Activated T-cell treated with anti-CD3 and anti-CD28 coated beads, Interleukin-2, amount 50 U/mL, for 4 hours (primary cell): ENCODE data around the gene SPINK13. TPM values are rescaled to one million over a fixed set of nuclear protein-coding genes. Genes with fewer than 3 reads are reported as not detected.
"Not testable (repeated sequence)": the region's sequence is repeated elsewhere in the genome, so short reads cannot be mapped to it uniquely, and the experiment has no call there.

ENCODE experiments used
- ATAC-seq, 2 donors: fragments of 200-7000 bp; cut with Tn5 transposase; one replicate each; pipeline ENCODE4 v1.10.0; 2021
- DNase-seq: peaks from one replicate; pipeline ENCODE4 v3.0.0-alpha.2; 2020
- H3K27me3 Mint-ChIP-seq: one replicate; pipeline ENCODE4 v1.8.0; 2021; ENCODE audit warnings: low read depth, mixed read lengths
- H3K36me3 Mint-ChIP-seq: one replicate; pipeline ENCODE4 v1.8.0; 2022; ENCODE audit warnings: mixed read lengths; ENCODE audit not compliant: insufficient read depth
- H3K4me1 Mint-ChIP-seq: one replicate; pipeline ENCODE4 v1.8.0; 2021; ENCODE audit warnings: low read depth, mixed read lengths
- H3K4me3 Mint-ChIP-seq: one replicate; pipeline ENCODE4 v1.8.0; 2021; ENCODE audit warnings: mild to moderate bottlenecking, moderate library complexity, mixed read lengths
- H3K9me3 Mint-ChIP-seq: one replicate; pipeline ENCODE4 v1.8.0; 2021; ENCODE audit warnings: mixed read lengths
- total RNA-seq, 3 donors: library from RNA; stranded (reverse); gene quantifications; one replicate each; pipeline ENCODE4 v1.2.1, GENCODE V29; 2021

SPINK13 gene
- total RNA-seq, 3 donors from 2014 or later, result not detected

GRCh38 chr5:148281336-148281735 lies 12.7 kb downstream of the SPINK13 start:
- H3K9me3 Mint-ChIP-seq, result peaks cover 23% of the 10 kb centered on the region
- not testable (repeated sequence) for H3K36me3 Mint-ChIP-seq, ATAC-seq, DNase-seq, H3K4me3 Mint-ChIP-seq, H3K27me3 Mint-ChIP-seq, H3K4me1 Mint-ChIP-seq

- DNase-seq (no peak), ATAC-seq (no peak)
- Mint-ChIP-seq H3K36me3 (no peaks in the 10 kb centered on the region), H3K4me3 (no peak overlapping the region), H3K9me3 (no peaks in the 10 kb centered on the region), H3K27me3 (peaks cover 2% of the 10 kb centered on the region), H3K4me1 (no peaks in the 10 kb centered on the region)
These were observed 21.9 kb downstream of the SPINK13 start for GRCh38 chr5:148290271-148291195.

- no peaks in the 10 kb centered on the region for H3K36me3 Mint-ChIP-seq
- no peaks in the 10 kb centered on the region for H3K27me3 Mint-ChIP-seq
- peaks cover 4% of the 10 kb centered on the region for H3K4me1 Mint-ChIP-seq
- ATAC-seq, result no peak
- H3K4me3 Mint-ChIP-seq, result no peak overlapping the region
- no peaks in the 10 kb centered on the region for H3K9me3 Mint-ChIP-seq
- DNase-seq, result no peak
These were observed 29.1 kb downstream of the SPINK13 start for GRCh38 chr5:148297731-148298130.

- Mint-ChIP-seq H3K36me3 (peaks cover 1% of the 10 kb centered on the region), H3K4me1 (no peaks in the 10 kb centered on the region), H3K27me3 (peaks cover 8% of the 10 kb centered on the region), H3K4me3 (no peak overlapping the region), H3K9me3 (peaks cover 13% of the 10 kb centered on the region)
- no peak for DNase-seq
- ATAC-seq, result no peak
These were observed 37.9 kb downstream of the SPINK13 start for GRCh38 chr5:148306446-148306845.

- no peaks in the 10 kb centered on the region for H3K4me1 Mint-ChIP-seq
- ATAC-seq, result no peak
These were observed 40.4 kb downstream of the SPINK13 start for GRCh38 chr5:148309019-148309418.

GRCh38 chr5:148309746-148310145 lies 41.2 kb downstream of the SPINK13 start:
- no peak for DNase-seq
- peaks cover 1% of the 10 kb centered on the region for H3K36me3 Mint-ChIP-seq
- no peak overlapping the region for H3K4me3 Mint-ChIP-seq
- peaks cover 13% of the 10 kb centered on the region for H3K9me3 Mint-ChIP-seq
- H3K4me1 Mint-ChIP-seq, result no peaks in the 10 kb centered on the region
- peaks cover 8% of the 10 kb centered on the region for H3K27me3 Mint-ChIP-seq
- ATAC-seq, result no peak

More at GRCh38 chr5:148309019-148309418, 40.4 kb downstream of the SPINK13 start:
- Mint-ChIP-seq H3K27me3 (peaks cover 8% of the 10 kb centered on the region), H3K9me3 (peaks cover 13% of the 10 kb centered on the region), H3K4me3 (no peak overlapping the region), H3K36me3 (peaks cover 1% of the 10 kb centered on the region)
- no peak for DNase-seq

GRCh38 chr5:148311484-148311883 lies 42.9 kb downstream of the SPINK13 start:
- peaks cover 13% of the 10 kb centered on the region for H3K9me3 Mint-ChIP-seq
- H3K4me1 Mint-ChIP-seq, result no peaks in the 10 kb centered on the region
- H3K36me3 Mint-ChIP-seq, result peaks cover 1% of the 10 kb centered on the region

GRCh38 chr5:148312153-148312552 lies 43.6 kb downstream of the SPINK13 start, which contains the start of gene SPINK7:
SPINK7 (plus strand) TSS chr5:148312423; CDS start chr5:148312484, 61 bp downstream.
- Mint-ChIP-seq H3K27me3 (peaks cover 6% of the 10 kb centered on the region), H3K9me3 (peaks cover 13% of the 10 kb centered on the region), H3K4me1 (no peaks in the 10 kb centered on the region), H3K4me3 (no peak within 1 kb of the TSS), H3K36me3 (peaks cover 1% of the 10 kb centered on the region)
- ATAC-seq (no peak), DNase-seq (no peak)

More at GRCh38 chr5:148311484-148311883, 42.9 kb downstream of the SPINK13 start:
- ATAC-seq (no peak), DNase-seq (no peak)
- peaks cover 6% of the 10 kb centered on the region for H3K27me3 Mint-ChIP-seq
- no peak overlapping the region for H3K4me3 Mint-ChIP-seq

GRCh38 chr5:148314187-148314586 lies 45.6 kb downstream of the SPINK13 start:
- DNase-seq (no peak), ATAC-seq (no peak)
- peaks cover 1% of the 10 kb centered on the region for H3K27me3 Mint-ChIP-seq
- peaks cover 6% of the 10 kb centered on the region for H3K9me3 Mint-ChIP-seq
- H3K4me1 Mint-ChIP-seq, result no peaks in the 10 kb centered on the region
- H3K4me3 Mint-ChIP-seq, result no peak overlapping the region
- H3K36me3 Mint-ChIP-seq, result no peaks in the 10 kb centered on the region

- ATAC-seq (no peak), DNase-seq (no peak)
- Mint-ChIP-seq H3K36me3 (no peaks in the 10 kb centered on the region), H3K4me1 (peaks cover under 1% of the 10 kb centered on the region), H3K9me3 (peaks cover under 1% of the 10 kb centered on the region), H3K4me3 (no peak overlapping the region), H3K27me3 (peaks cover 1% of the 10 kb centered on the region)
These were observed 46.1 kb downstream of the SPINK13 start for GRCh38 chr5:148314731-148315130.

GRCh38 chr5:148320011-148320963 lies 51.7 kb downstream of the SPINK13 start:
- not testable (repeated sequence) for H3K36me3 Mint-ChIP-seq, H3K4me1 Mint-ChIP-seq, H3K27me3 Mint-ChIP-seq, H3K9me3 Mint-ChIP-seq, DNase-seq, ATAC-seq
- H3K4me3 Mint-ChIP-seq, result peak overlapping the region; percentile 79

GRCh38 chr5:148333262-148333849 lies 64.8 kb downstream of the SPINK13 start:
- ATAC-seq (no peak), DNase-seq (no peak)
- no peak overlapping the region for H3K4me3 Mint-ChIP-seq
- H3K36me3 Mint-ChIP-seq, result peaks cover 3% of the 10 kb centered on the region
- H3K27me3 Mint-ChIP-seq, result peaks cover 3% of the 10 kb centered on the region
- H3K4me1 Mint-ChIP-seq, result no peaks in the 10 kb centered on the region
- peaks cover 19% of the 10 kb centered on the region for H3K9me3 Mint-ChIP-seq

GRCh38 chr5:148335259-148335658 lies 66.7 kb downstream of the SPINK13 start, which contains the start of gene SPINK9:
SPINK9 (plus strand) TSS chr5:148335559; CDS start chr5:148335614, 55 bp downstream.
- H3K27me3 Mint-ChIP-seq, result peaks cover 1% of the 10 kb centered on the region
- H3K9me3 Mint-ChIP-seq, result peaks cover 7% of the 10 kb centered on the region
- DNase-seq, result no peak
- H3K4me1 Mint-ChIP-seq, result no peaks in the 10 kb centered on the region
- peaks cover 3% of the 10 kb centered on the region for H3K36me3 Mint-ChIP-seq
- no peak within 1 kb of the TSS for H3K4me3 Mint-ChIP-seq
- no peak for ATAC-seq
